Islet precursor cell (in vitro differentiated cells): ENCODE measurements around the gene TFPI.
A peak's percentile ranks its signal among the peaks of the same experiment; 100 is the strongest.

ENCODE experiments used
- DNase-seq: peaks from one replicate; pipeline ENCODE4 v3.0.0-alpha.2; 2018

The TFPI gene

GRCh38 chr2:187503700-187504099, 50.5 kb downstream of the TFPI start:
- no peak for DNase-seq

- no peak for DNase-seq
These were observed 51.8 kb downstream of the TFPI start for GRCh38 chr2:187502467-187502866.

- peak; percentile 54 for DNase-seq
These were observed 53.5 kb downstream of the TFPI start for GRCh38 chr2:187500585-187501359.

GRCh38 chr2:187499941-187500532, 54.2 kb downstream of the TFPI start:
- DNase-seq = peak; percentile 55

GRCh38 chr2:187497858-187498463, 56.3 kb downstream of the TFPI start:
- no peak for DNase-seq

GRCh38 chr2:187497140-187497539, 57.1 kb downstream of the TFPI start:
- DNase-seq = no peak

- no peak for DNase-seq
These were observed 58.9 kb downstream of the TFPI start for GRCh38 chr2:187495324-187495723.

GRCh38 chr2:187493877-187494568, 60.2 kb downstream of the TFPI start:
- no peak for DNase-seq

GRCh38 chr2:187493180-187493579, 61.1 kb downstream of the TFPI start:
- no peak for DNase-seq

- DNase-seq = no peak
These were observed 68.0 kb downstream of the TFPI start for GRCh38 chr2:187486241-187486640.

GRCh38 chr2:187485523-187485922, 68.7 kb downstream of the TFPI start:
- DNase-seq = no peak

- DNase-seq = no peak
These were observed 70.7 kb downstream of the TFPI start for GRCh38 chr2:187483537-187483936.

- DNase-seq = no peak
These were observed 71.4 kb downstream of the TFPI start for GRCh38 chr2:187482796-187483195.

GRCh38 chr2:187481543-187481942, 72.7 kb downstream of the TFPI start:
- no peak for DNase-seq

GRCh38 chr2:187478719-187479118, 75.5 kb downstream of the TFPI start:
- DNase-seq = no peak

- no peak for DNase-seq
These were observed 77.2 kb downstream of the TFPI start for GRCh38 chr2:187477051-187477450.

GRCh38 chr2:187475499-187476248, 78.6 kb downstream of the TFPI start:
- no peak for DNase-seq

GRCh38 chr2:187470698-187471097, 83.5 kb downstream of the TFPI start:
- no peak for DNase-seq

- DNase-seq = no peak
These were observed 84.7 kb downstream of the TFPI start for GRCh38 chr2:187469538-187469937.

- DNase-seq = no peak
These were observed 86.0 kb downstream of the TFPI start for GRCh38 chr2:187468262-187468661.

- no peak for DNase-seq
These were observed 88.0 kb downstream of the TFPI start for GRCh38 chr2:187466129-187466792.

GRCh38 chr2:187462839-187463238, 91.4 kb downstream of the TFPI start:
- no peak for DNase-seq
